Measurements from ENCODE around the gene SCO2. TPM values are rescaled to one million over a fixed set of nuclear protein-coding genes. Genes with fewer than 3 reads are reported as not detected.
A peak's percentile ranks its signal among the peaks of the same experiment; 100 is the strongest.

Gene SCO2
- total and polyA plus RNA-seq, 2 of the 13 experiments (the other 11 are each of a cell fraction or from before 2014, with no cell fraction given), result 0.32 to 3.7 TPM

- TF ChIP-seq ZNF792 (CRISPR knock-in tag; IDR thresholded peaks at IDR 0.05), result peak; percentile 71
- no peak; the same call in 1 of the 2 replicates for TF ChIP-seq RARA (CRISPR knock-in tag; IDR thresholded peaks at IDR 0.05)
- TF ChIP-seq NR2C2 (CRISPR knock-in tag; IDR thresholded peaks at IDR 0.05; ENCODE audit: borderline replicate concordance), result peak; percentile 21; the same call in 1 of the 2 replicates
- TF ChIP-seq ZBTB1 (CRISPR knock-in tag; IDR thresholded peaks at IDR 0.05; ENCODE audit: borderline replicate concordance), result 0 out of 2 replicates have a peak, but pooled peaks have one; percentile 63
- TF ChIP-seq KAT8 (CRISPR knock-in tag; IDR thresholded peaks at IDR 0.05), result peak; percentile 85
- peak; percentile 65 for TF ChIP-seq TEAD3 (CRISPR knock-in tag; optimal IDR thresholded peaks at IDR 0.05; ENCODE audit: borderline replicate concordance)
- no peak for TF ChIP-seq ZNF34 (CRISPR knock-in tag; IDR thresholded peaks at IDR 0.05; ENCODE audit: borderline replicate concordance)
- no peak for TF ChIP-seq ZSCAN29 (CRISPR knock-in tag; conservative IDR thresholded peaks at IDR 0.05)
- TF ChIP-seq ZBTB43 (CRISPR knock-in tag; conservative IDR thresholded peaks at IDR 0.05), result no peak; the same call in 1 of the 2 replicates
- peak; percentile 98 for TF ChIP-seq ZNF567 (CRISPR knock-in tag; IDR thresholded peaks at IDR 0.05; ENCODE audit: borderline replicate concordance)
- TF ChIP-seq, protein P1, sequence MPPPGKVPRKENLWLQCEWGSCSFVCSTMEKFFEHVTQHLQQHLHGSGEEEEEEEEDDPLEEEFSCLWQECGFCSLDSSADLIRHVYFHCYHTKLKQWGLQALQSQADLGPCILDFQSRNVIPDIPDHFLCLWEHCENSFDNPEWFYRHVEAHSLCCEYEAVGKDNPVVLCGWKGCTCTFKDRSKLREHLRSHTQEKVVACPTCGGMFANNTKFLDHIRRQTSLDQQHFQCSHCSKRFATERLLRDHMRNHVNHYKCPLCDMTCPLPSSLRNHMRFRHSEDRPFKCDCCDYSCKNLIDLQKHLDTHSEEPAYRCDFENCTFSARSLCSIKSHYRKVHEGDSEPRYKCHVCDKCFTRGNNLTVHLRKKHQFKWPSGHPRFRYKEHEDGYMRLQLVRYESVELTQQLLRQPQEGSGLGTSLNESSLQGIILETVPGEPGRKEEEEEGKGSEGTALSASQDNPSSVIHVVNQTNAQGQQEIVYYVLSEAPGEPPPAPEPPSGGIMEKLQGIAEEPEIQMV (CRISPR knock-in tag; IDR thresholded peaks at IDR 0.05; ENCODE audit: low read depth), result no peak
- TF ChIP-seq SKI (IDR thresholded peaks at IDR 0.05; ENCODE audit: partially characterized antibody), result peak; percentile 36
- peak; percentile 67; the same call in 1 of the 2 replicates for TF ChIP-seq CBFB (CRISPR knock-in tag; IDR thresholded peaks at IDR 0.05)
- TF ChIP-seq ZNF468 (CRISPR knock-in tag; IDR thresholded peaks at IDR 0.05), result no peak
- no peak for TF ChIP-seq ZNF382 (CRISPR knock-in tag; IDR thresholded peaks at IDR 0.05; ENCODE audit: borderline replicate concordance)
- peak; percentile 79 for TF ChIP-seq MXD1 (CRISPR knock-in tag; IDR thresholded peaks at IDR 0.05)
- TF ChIP-seq, protein P2, sequence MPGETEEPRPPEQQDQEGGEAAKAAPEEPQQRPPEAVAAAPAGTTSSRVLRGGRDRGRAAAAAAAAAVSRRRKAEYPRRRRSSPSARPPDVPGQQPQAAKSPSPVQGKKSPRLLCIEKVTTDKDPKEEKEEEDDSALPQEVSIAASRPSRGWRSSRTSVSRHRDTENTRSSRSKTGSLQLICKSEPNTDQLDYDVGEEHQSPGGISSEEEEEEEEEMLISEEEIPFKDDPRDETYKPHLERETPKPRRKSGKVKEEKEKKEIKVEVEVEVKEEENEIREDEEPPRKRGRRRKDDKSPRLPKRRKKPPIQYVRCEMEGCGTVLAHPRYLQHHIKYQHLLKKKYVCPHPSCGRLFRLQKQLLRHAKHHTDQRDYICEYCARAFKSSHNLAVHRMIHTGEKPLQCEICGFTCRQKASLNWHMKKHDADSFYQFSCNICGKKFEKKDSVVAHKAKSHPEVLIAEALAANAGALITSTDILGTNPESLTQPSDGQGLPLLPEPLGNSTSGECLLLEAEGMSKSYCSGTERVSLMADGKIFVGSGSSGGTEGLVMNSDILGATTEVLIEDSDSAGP (CRISPR knock-in tag; IDR thresholded peaks at IDR 0.05; ENCODE audit: borderline replicate concordance), result peak; percentile 84; the same call in 1 of the 2 replicates
- TF ChIP-seq HDAC1 (CRISPR knock-in tag; IDR thresholded peaks at IDR 0.05), result peak; percentile 76; the same call in 1 of the 2 replicates
- TF ChIP-seq JUN (CRISPR knock-in tag; IDR thresholded peaks at IDR 0.05), result no peak
- TF ChIP-seq JUNB (CRISPR knock-in tag; IDR thresholded peaks at IDR 0.05; ENCODE audit: borderline replicate concordance), result no peak
- TF ChIP-seq ZSCAN9 (CRISPR knock-in tag; IDR thresholded peaks at IDR 0.05; ENCODE audit: borderline replicate concordance), result peak; percentile 45; the same call in 1 of the 2 replicates
- TF ChIP-seq KLF16 (CRISPR knock-in tag; IDR thresholded peaks at IDR 0.05), result peak in 1 of 2 experiments; percentile 76; a peak in 2 of 4 replicates
- no peak for TF ChIP-seq HOXA7 (CRISPR knock-in tag; IDR thresholded peaks at IDR 0.05)
These were observed at the start of gene SCO2 (continued) for GRCh38 chr22:50525104-50525857.

Data from HepG2 (cell line).